ENCODE data around the gene SH3PXD2A.

Gene SH3PXD2A

GRCh38 chr10:103772096-103772845 lies 83.1 kb downstream of the SH3PXD2A start:
- H3K4me3 ChIP-seq (ENCODE audit: low read depth, low read length) = peak overlapping the region; percentile 24
- TF ChIP-seq CTCF (IDR thresholded peaks at IDR 0.05; ENCODE audit: low read depth, low read length) = no peak

GRCh38 chr10:103770139-103770538 lies 85.2 kb downstream of the SH3PXD2A start:
- H3K4me3 ChIP-seq (ENCODE audit: low read depth, low read length) = no peak overlapping the region
- no peak for TF ChIP-seq CTCF (IDR thresholded peaks at IDR 0.05; ENCODE audit: low read depth, low read length)

GRCh38 chr10:103769176-103769575 lies 86.2 kb downstream of the SH3PXD2A start:
- no peak for TF ChIP-seq CTCF (IDR thresholded peaks at IDR 0.05; ENCODE audit: low read depth, low read length)
- no peak overlapping the region for H3K4me3 ChIP-seq (ENCODE audit: low read depth, low read length)

DNA sequence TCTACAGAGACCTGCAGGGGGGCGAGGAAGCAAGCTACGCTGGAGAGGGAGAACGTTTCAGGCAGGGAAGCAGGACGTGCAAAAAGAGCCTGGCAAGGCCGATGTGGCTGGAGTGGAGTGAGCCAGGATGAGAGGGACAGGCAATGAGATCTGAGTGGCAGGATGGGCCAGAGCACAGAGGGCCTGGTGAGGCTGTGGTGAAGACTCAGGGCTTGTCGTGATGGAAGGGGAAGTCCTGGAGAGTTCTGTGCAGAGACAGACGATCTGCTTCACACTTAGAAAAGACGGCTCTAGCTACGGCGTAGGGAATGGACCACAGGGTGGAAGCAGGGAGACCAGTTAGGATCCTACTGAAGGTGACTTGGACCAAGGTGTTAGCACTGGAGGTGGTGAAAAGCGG lies 87.0 kb downstream of the SH3PXD2A start:
- TF ChIP-seq CTCF (IDR thresholded peaks at IDR 0.05; ENCODE audit: low read depth, low read length) = no peak

DNA sequence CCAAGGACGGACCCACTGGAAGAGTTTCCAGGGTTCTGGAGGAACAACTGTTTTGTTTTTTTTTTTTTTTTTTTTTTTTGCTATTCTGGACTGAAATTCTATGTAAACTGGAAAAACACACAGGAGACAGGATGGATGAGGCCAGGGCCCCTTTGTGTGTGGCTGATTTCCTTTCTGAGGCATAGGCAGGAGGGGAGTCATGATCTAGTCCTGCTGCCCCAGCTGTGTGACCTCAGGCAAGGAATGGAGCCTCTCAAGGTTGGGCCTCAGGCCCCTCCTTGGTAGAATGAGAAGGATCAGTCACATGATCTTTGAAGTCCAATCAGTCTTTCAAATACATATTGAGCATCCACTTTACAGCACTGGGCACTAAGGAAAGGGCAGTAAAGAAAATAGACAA lies 87.6 kb downstream of the SH3PXD2A start:
- TF ChIP-seq CTCF (IDR thresholded peaks at IDR 0.05; ENCODE audit: low read depth, low read length) = no peak

More for the DNA sequence above, 87.0 kb downstream of the SH3PXD2A start:
- no peak overlapping the region for H3K4me3 ChIP-seq (ENCODE audit: low read depth, low read length)

DNA sequence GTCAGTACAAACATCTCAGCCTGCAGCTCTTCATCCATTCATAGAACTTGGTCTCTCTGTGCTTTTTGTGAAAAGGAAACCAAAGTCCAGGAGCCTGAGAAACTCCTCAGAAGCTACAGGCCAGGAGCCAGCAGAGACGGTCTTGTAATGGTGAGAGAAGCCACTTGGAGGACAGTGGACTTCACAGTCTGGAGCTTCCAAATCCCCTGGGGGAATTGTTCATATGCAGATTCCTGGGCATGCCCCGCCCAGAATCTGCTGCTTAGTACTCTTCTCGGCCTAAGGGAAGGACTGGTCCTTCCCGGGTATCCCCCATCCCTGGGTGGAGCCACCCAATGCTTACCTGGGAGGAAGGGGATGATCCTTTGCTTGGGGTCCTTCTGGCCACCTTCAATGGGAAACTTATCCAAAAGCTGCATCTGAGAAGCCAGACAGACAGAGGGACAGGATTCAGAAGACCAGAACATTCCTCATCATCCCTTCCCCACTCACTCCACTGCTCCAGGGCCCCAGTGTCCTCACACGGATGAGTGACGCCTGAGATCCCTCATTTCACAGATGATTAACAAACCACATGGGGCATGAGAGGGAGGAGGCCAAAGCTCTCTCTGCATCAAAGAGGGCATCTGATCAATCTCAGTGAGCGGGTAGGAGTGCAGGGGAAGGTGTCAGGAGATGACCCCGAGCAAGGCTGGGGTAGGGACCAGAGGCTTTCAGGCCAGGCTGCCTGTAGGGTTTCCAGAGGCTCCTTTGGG lies 88.4 kb downstream of the SH3PXD2A start:
- no peak overlapping the region for H3K4me3 ChIP-seq (ENCODE audit: low read depth, low read length)
- TF ChIP-seq CTCF (IDR thresholded peaks at IDR 0.05; ENCODE audit: low read depth, low read length) = no peak

More for the DNA sequence above, 87.6 kb downstream of the SH3PXD2A start:
- H3K4me3 ChIP-seq (ENCODE audit: low read depth, low read length) = no peak overlapping the region

GRCh38 chr10:103765981-103766380 lies 89.4 kb downstream of the SH3PXD2A start:
- H3K4me3 ChIP-seq (ENCODE audit: low read depth, low read length) = no peak overlapping the region
- no peak for TF ChIP-seq CTCF (IDR thresholded peaks at IDR 0.05; ENCODE audit: low read depth, low read length)
